ENCODE measurements around the gene TIGD4.

The TIGD4 gene

DNA sequence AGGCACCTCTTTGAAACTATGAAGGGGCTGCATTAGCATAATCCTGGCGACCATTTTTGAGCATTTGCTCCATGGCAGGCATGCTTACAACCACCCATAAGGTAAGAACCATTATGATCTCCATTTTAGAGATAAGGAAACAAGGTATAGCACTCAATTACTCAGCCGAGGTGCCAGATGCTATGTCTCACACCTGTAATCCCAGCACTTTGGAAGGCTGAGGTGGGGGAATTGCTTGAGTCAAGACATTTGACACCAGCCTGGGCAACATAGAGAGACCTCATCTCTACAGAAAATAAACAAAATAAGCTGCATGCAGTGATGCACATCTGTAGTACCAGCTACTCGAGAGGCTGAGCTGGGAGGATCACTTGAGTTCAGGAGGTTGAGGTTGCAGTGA, 43.6 kb downstream of the TIGD4 start:
- Histone ChIP-seq H3K27me3 (ENCODE audit: control insufficient read depth in 1 of 2, insufficient read depth in 2 of 2, low read length in 2 of 2) (no peaks in the 10 kb centered on the region), H3K36me3 (ENCODE audit: insufficient read depth, low read length) (no peaks in the 10 kb centered on the region), H3K9ac (ENCODE audit: low read length) (no peak overlapping the region), H3K27ac (ENCODE audit: low read depth, low read length) (no peak overlapping the region), H3K4me3 (ENCODE audit: low read depth in 1 of 2, low read length in 2 of 2) (no peak overlapping the region), H3K4me1 (ENCODE audit: insufficient read depth, low read length) (no peaks in the 10 kb centered on the region), H3K9me3 (ENCODE audit: low read length) (no peaks in the 10 kb centered on the region)

DNA sequence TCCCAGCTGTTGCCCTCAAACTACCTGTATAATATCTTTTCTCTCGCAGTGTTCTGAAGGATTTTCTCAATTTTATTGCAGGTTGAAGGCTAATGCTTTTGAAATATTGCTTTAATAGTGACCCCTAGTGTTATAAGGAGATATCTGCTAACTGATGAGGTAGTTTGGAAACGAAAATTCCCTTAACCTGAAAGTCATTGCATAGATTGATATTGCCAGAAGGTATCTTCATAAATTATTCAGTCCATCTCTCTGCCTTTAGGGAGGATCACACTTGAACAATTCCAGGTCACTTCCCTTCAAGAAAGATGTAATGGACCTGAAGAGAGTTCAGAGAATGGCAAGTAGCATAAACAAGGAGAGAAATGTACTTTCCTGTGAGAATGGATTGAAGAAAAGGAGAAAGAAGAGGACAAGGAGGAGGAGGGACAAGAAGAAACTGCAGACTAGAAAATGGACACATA, 44.1 kb downstream of the TIGD4 start:
- Histone ChIP-seq H3K4me1 (ENCODE audit: insufficient read depth, low read length) (no peaks in the 10 kb centered on the region), H3K27ac (ENCODE audit: low read depth, low read length) (no peak overlapping the region), H3K9ac (ENCODE audit: low read length) (no peak overlapping the region), H3K4me3 (ENCODE audit: low read depth in 1 of 2, low read length in 2 of 2) (no peak overlapping the region), H3K36me3 (ENCODE audit: insufficient read depth, low read length) (no peaks in the 10 kb centered on the region), H3K27me3 (ENCODE audit: control insufficient read depth in 1 of 2, insufficient read depth in 2 of 2, low read length in 2 of 2) (no peaks in the 10 kb centered on the region), H3K9me3 (ENCODE audit: low read length) (no peaks in the 10 kb centered on the region)

DNA sequence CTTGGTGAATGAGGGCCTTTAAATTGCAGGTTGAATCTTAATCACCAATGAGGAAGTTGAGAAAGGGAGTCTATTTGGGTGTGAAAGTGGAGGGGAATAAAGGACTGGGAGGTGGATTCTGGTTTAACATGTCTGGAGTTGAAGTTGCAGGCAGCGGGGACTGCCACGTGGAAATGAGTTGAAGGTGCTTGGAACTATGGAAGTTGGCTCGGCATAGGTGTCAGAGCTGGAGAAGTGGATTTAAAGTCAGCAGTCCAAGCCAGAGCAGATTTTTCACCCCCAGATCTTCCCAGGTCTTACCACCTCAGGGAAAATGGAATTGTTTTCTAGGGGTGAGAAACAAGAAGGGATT, 44.9 kb downstream of the TIGD4 start:
- no peaks in the 10 kb centered on the region for H3K4me1 ChIP-seq (ENCODE audit: insufficient read depth, low read length)
- no peaks in the 10 kb centered on the region for H3K36me3 ChIP-seq (ENCODE audit: insufficient read depth, low read length)
- H3K27me3 ChIP-seq (ENCODE audit: control insufficient read depth in 1 of 2, insufficient read depth in 2 of 2, low read length in 2 of 2) = no peaks in the 10 kb centered on the region
- no peak overlapping the region for H3K4me3 ChIP-seq (ENCODE audit: low read depth in 1 of 2, low read length in 2 of 2)
- no peaks in the 10 kb centered on the region for H3K9me3 ChIP-seq (ENCODE audit: low read length)
- no peak overlapping the region for H3K27ac ChIP-seq (ENCODE audit: low read depth, low read length)
- H3K9ac ChIP-seq (ENCODE audit: low read length) = no peak overlapping the region

DNA sequence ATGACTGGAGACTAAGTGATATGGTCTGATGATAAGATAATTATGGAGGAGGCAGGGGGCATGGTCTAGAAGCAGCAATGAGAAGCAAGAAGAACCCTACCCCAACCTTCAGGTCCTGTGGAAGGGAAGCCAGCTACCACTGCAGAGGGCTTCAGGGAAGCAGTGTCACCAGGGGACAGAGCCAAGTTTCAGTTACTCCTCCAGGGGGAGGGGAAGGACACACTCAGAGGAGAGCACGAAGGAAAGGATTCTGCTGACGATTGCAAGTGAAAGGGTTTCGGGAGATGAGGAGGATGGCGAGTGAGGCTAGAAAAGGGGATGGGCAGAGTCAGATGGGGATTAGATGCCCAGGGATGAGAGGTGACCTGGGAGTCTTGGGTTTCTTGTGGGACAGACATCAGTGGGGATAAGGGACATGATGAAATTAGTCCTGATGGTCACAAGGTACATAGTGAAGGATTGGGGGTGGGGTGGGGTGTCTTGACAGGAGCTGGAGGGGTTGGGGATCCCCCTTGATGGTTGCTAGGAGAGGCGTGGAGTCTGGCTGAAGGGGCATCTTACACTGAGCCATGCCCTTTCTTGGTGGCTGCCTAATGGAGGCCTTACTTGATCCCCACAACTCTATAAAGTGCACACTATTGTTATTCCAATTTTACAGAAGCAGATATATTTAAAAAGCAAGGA, 45.4 kb downstream of the TIGD4 start:
- Histone ChIP-seq H3K27me3 (ENCODE audit: control insufficient read depth in 1 of 2, insufficient read depth in 2 of 2, low read length in 2 of 2) (no peaks in the 10 kb centered on the region), H3K4me1 (ENCODE audit: insufficient read depth, low read length) (no peaks in the 10 kb centered on the region), H3K27ac (ENCODE audit: low read depth, low read length) (no peak overlapping the region), H3K36me3 (ENCODE audit: insufficient read depth, low read length) (no peaks in the 10 kb centered on the region), H3K9ac (ENCODE audit: low read length) (no peak overlapping the region), H3K4me3 (ENCODE audit: low read depth in 1 of 2, low read length in 2 of 2) (no peak overlapping the region), H3K9me3 (ENCODE audit: low read length) (no peaks in the 10 kb centered on the region)

DNA sequence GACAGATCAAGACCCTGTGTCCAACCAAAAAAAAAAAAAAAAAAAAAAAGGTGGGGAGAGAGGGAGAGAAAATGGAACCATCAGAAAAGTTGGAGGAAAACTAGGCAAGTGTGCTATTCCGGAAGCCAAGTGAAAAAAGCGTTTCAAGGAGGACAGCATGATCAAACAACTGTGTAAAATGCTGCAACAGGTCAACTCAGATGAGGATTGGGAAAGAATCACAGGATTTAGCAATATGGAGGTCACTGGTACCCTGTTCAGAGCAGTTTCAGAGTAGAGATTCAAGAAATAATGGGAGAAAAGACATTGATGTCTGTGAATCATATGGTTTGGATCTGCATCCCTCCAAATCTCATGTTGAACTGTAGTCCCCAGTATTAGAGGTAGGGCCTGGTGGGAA, 47.5 kb downstream of the TIGD4 start:
- Histone ChIP-seq H3K27me3 (ENCODE audit: control insufficient read depth in 1 of 2, insufficient read depth in 2 of 2, low read length in 2 of 2) (no peaks in the 10 kb centered on the region), H3K36me3 (ENCODE audit: insufficient read depth, low read length) (no peaks in the 10 kb centered on the region), H3K27ac (ENCODE audit: low read depth, low read length) (no peak overlapping the region), H3K9ac (ENCODE audit: low read length) (no peak overlapping the region), H3K9me3 (ENCODE audit: low read length) (no peaks in the 10 kb centered on the region), H3K4me3 (ENCODE audit: low read depth in 1 of 2, low read length in 2 of 2) (no peak overlapping the region), H3K4me1 (ENCODE audit: insufficient read depth, low read length) (no peaks in the 10 kb centered on the region)

DNA sequence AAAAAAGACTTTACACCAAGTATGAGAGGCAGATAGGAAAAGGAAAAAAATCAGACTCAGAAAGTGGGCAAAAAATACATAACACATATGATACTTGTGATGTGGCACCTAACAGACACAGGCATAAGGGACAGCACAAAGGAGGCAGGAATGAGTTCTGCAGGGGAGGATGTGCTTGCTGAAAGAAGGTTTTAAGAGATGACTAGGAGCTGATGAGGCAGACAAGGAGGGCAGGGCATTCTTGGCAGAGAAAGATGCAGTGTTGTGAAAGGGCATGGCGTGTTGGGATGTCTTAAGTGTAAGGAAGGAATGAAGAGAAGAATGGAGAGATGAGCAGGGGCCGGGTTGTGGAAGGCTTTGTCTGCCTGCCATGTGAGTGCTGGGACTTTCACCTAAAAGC, 50.1 kb downstream of the TIGD4 start:
- no peak overlapping the region for H3K4me3 ChIP-seq (ENCODE audit: low read depth in 1 of 2, low read length in 2 of 2)
- H3K27me3 ChIP-seq (ENCODE audit: control insufficient read depth in 1 of 2, insufficient read depth in 2 of 2, low read length in 2 of 2) = no peaks in the 10 kb centered on the region

DNA sequence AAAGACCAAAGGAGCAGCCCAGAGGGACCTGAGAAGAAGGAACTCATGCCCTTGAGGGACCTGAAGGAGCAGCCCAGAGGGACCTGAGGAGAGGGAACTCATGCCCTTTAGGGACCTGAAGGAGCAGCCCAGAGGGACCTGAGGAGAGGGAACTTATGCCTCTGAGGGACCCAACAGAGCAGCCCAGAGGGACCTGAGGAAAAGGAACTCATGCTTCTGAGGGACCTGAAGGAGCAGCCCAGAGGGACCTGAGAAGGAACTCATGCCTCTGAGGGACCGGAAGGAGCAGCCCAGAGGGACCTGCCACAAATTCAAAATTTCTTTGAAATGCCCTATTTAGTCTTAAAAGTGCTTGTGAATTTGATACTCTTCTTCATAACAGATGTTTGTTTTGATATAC, 51.2 kb downstream of the TIGD4 start:
- Histone ChIP-seq H3K9me3 (ENCODE audit: low read length) (no peaks in the 10 kb centered on the region), H3K4me1 (ENCODE audit: insufficient read depth, low read length) (no peaks in the 10 kb centered on the region), H3K9ac (ENCODE audit: low read length) (no peak overlapping the region), H3K36me3 (ENCODE audit: insufficient read depth, low read length) (no peaks in the 10 kb centered on the region), H3K27ac (ENCODE audit: low read depth, low read length) (no peak overlapping the region), H3K4me3 (ENCODE audit: low read depth in 1 of 2, low read length in 2 of 2) (no peak overlapping the region), H3K27me3 (ENCODE audit: control insufficient read depth in 1 of 2, insufficient read depth in 2 of 2, low read length in 2 of 2) (no peaks in the 10 kb centered on the region)

More for the DNA sequence above, 50.1 kb downstream of the TIGD4 start:
- Histone ChIP-seq H3K4me1 (ENCODE audit: insufficient read depth, low read length) (no peaks in the 10 kb centered on the region), H3K27ac (ENCODE audit: low read depth, low read length) (no peak overlapping the region), H3K36me3 (ENCODE audit: insufficient read depth, low read length) (no peaks in the 10 kb centered on the region), H3K9me3 (ENCODE audit: low read length) (no peaks in the 10 kb centered on the region), H3K9ac (ENCODE audit: low read length) (no peak overlapping the region)

- no peaks in the 10 kb centered on the region for H3K4me1 ChIP-seq (ENCODE audit: insufficient read depth, low read length)
- no peaks in the 10 kb centered on the region for H3K36me3 ChIP-seq (ENCODE audit: insufficient read depth, low read length)
- H3K4me3 ChIP-seq (ENCODE audit: low read depth in 1 of 2, low read length in 2 of 2) = no peak overlapping the region
- no peak overlapping the region for H3K9ac ChIP-seq (ENCODE audit: low read length)
- H3K9me3 ChIP-seq (ENCODE audit: low read length) = no peaks in the 10 kb centered on the region
- no peak overlapping the region for H3K27ac ChIP-seq (ENCODE audit: low read depth, low read length)
- no peaks in the 10 kb centered on the region for H3K27me3 ChIP-seq (ENCODE audit: control insufficient read depth in 1 of 2, insufficient read depth in 2 of 2, low read length in 2 of 2)
Observed at GRCh38 chr4:152727784-152728183, 51.7 kb downstream of the TIGD4 start.

GRCh38 chr4:152724494-152724893, 55.0 kb downstream of the TIGD4 start:
- Histone ChIP-seq H3K27ac (ENCODE audit: low read depth, low read length) (no peak overlapping the region), H3K9me3 (ENCODE audit: low read length) (no peaks in the 10 kb centered on the region), H3K9ac (ENCODE audit: low read length) (no peak overlapping the region), H3K36me3 (ENCODE audit: insufficient read depth, low read length) (no peaks in the 10 kb centered on the region), H3K4me3 (ENCODE audit: low read depth in 1 of 2, low read length in 2 of 2) (no peak overlapping the region), H3K27me3 (ENCODE audit: control insufficient read depth in 1 of 2, insufficient read depth in 2 of 2, low read length in 2 of 2) (no peaks in the 10 kb centered on the region), H3K4me1 (ENCODE audit: insufficient read depth, low read length) (no peaks in the 10 kb centered on the region)

- H3K9ac ChIP-seq (ENCODE audit: low read length) = no peak overlapping the region
- no peak overlapping the region for H3K4me3 ChIP-seq (ENCODE audit: low read depth in 1 of 2, low read length in 2 of 2)
Observed at GRCh38 chr4:152723236-152723635, 56.3 kb downstream of the TIGD4 start.

GRCh38 chr4:152719801-152720556, 59.6 kb downstream of the TIGD4 start:
- no peak overlapping the region for H3K4me3 ChIP-seq (ENCODE audit: low read depth in 1 of 2, low read length in 2 of 2)
- H3K9ac ChIP-seq (ENCODE audit: low read length) = no peak overlapping the region
- H3K4me1 ChIP-seq (ENCODE audit: insufficient read depth, low read length) = no peaks in the 10 kb centered on the region
- no peaks in the 10 kb centered on the region for H3K27me3 ChIP-seq (ENCODE audit: control insufficient read depth in 1 of 2, insufficient read depth in 2 of 2, low read length in 2 of 2)
- H3K27ac ChIP-seq (ENCODE audit: low read depth, low read length) = no peak overlapping the region
- no peaks in the 10 kb centered on the region for H3K9me3 ChIP-seq (ENCODE audit: low read length)
- H3K36me3 ChIP-seq (ENCODE audit: insufficient read depth, low read length) = no peaks in the 10 kb centered on the region

More at GRCh38 chr4:152723236-152723635, 56.3 kb downstream of the TIGD4 start:
- H3K9me3 ChIP-seq (ENCODE audit: low read length) = no peaks in the 10 kb centered on the region
- no peaks in the 10 kb centered on the region for H3K27me3 ChIP-seq (ENCODE audit: control insufficient read depth in 1 of 2, insufficient read depth in 2 of 2, low read length in 2 of 2)
- H3K27ac ChIP-seq (ENCODE audit: low read depth, low read length) = no peak overlapping the region
- H3K4me1 ChIP-seq (ENCODE audit: insufficient read depth, low read length) = no peaks in the 10 kb centered on the region
- no peaks in the 10 kb centered on the region for H3K36me3 ChIP-seq (ENCODE audit: insufficient read depth, low read length)

Data from muscle layer of colon (tissue), 2 donors.